Stimulated activated naive CD4-positive, alpha-beta T cell treated with Interleukin-2 at 50 U/mL for 16 hours (primary cell): ENCODE results near the gene KLHL29.
A peak's percentile ranks its signal among the peaks of the same experiment; 100 is the strongest.
"Not testable (repeated sequence)": the region's sequence is repeated elsewhere in the genome, so short reads cannot be mapped to it uniquely, and the experiment has no call there.

Experiments used
- DNase-seq: peaks from one replicate; lab custom pipeline; 2025; lab: John Stamatoyannopoulos, UW

The KLHL29 gene

DNA sequence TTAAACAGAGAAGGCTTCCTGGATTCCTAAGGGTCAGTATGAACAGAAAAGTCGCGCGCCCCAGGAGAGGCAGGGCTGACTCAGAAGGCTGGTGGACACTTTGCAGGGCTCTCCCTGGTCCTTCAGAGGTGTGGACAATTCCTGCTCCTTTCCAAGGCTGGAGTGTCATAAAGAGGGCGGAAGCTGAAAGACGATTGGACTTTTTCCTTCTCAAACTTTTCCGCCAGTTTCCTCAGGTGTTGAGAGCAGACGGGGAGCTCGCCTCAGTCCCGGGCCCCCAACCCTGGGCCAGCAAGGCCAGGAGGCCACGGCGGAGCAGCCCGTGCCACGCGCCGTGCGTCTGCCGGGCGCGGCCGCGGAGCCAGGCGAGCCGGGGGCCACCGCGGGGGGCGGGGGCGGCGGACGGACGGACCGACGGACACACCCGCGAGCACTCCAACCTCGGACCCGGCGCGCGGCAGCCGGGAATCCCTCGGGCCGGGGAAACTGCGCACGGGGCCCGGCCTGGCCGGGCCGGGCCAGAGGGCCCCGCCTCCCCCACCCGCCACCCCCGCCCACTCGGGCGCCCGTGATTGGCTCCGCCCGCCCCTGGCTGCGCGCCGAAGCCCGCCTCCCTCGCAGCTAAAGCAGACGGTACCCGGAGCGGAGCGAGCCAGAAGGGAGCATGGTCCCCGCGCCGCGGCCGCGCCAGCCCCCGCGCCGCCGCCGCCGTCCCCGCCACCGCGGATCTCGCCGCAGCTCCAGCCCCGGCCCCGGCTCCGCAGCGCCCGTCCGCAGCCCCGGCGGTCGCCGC is at the start of gene KLHL29:
KLHL29 (plus strand) TSS at position 629 of the 793 bp plus-strand sequence. CDS start 177,018 bp downstream, outside the sequence.
- DNase-seq: peak; percentile 54

DNA sequence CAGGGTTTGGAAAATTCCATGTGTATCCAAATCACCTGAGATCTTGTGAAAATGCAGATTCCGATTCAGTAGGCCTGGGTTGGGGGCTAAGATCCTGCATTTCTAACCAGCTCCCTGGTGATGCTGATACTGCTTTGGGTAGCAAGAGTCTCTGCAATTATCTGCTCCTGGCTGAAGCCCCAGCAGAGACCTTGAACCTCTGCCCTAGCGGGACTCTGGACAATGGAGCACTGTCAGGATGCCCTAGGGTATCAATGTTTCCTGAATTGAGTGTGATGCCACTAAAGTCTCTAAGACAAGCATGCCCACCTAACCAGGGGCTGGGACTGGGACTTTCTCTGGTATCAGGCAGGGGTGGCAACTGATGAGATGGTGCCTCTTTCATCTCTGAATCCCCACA is 49.4 kb upstream of the KLHL29 start:
- no peak for DNase-seq

DNA sequence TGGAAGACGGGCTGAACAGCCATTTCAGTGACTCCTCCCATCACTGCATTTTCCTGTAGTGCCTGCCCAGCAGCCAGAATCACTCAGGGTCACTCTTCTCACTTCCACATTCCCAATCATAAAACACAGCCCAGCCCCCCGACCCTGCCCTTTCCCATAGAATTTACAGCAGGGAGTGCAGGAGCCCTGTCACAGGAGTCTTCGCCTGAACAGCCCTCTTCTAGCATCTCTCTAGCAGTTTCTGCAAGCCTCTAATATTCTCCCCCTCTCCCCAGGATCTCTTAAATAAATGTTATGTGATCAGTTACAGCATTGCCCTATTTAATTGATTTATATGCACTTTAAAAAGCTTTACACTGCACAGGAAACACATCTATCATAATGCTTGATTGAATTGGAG is 42.9 kb upstream of the KLHL29 start:
- no peak for DNase-seq

DNA sequence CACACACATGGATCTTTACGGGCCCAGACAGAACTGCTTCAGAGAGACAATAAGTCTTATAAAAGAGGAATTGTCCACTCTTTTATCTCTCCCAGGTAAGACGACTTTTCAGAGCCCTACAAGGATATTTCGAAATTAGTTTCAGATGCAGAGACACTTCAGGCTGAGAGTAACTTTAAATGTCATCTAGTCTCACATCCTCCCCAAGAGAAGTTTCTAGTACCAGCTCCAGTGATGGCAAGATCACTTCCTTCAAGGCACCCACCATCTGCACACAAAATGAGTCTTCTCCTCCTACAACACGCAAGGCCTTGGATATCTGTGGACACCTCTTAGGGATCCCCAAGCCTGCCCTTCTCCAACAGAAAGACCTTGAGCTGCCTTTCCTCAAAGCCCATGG is 39.0 kb upstream of the KLHL29 start:
- DNase-seq: no peak

DNA sequence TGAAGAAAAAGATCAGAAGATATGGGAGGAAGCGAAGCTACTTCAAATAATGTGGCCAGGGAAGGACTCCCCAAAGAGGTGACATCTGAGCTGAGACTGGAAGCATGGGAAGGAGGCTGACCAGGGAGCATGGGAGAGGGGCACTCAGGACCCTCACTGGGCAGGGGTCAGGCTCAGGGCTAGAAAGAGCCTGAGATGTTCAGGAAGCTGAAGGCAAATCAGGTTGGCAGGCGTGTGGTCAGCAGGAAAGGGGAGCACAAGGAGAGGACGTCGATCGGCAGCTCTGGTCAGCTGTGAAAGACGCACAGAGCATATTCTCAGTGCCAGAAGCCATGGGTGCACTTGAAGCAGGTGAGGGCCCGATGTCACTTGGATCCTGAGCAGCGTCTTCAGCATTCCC is 38.2 kb upstream of the KLHL29 start:
- no peak for DNase-seq

DNA sequence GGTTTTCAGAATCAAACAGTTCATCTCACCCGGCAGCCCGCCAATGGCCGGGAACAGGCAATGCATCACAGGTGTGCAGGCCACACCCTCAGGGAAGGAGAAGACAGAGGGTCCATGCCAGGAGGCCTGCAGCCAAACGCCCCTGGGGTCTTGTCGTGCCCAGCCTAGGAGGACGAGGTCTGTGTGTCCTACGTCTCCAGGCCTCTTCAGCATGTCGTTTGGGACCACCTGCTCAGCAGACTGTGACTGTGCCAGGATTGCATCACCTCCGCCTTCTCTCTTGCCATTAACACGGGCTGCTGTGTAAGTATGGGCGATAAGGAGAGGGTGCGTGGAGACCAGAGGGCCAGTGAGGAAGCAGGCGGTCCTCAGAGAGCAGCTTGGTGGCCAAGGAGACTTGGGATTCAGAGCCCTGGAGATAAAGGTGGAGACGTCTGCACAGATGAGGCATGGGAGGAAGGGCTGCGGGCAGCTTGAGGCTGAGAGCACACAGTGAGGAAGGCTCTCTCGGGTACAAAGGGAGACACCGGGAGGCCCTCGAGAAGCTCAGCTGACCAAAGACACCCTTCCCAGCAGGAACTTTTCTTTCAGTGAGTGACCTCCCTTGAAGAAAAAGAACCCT is 37.4 kb upstream of the KLHL29 start:
- DNase-seq: no peak

DNA sequence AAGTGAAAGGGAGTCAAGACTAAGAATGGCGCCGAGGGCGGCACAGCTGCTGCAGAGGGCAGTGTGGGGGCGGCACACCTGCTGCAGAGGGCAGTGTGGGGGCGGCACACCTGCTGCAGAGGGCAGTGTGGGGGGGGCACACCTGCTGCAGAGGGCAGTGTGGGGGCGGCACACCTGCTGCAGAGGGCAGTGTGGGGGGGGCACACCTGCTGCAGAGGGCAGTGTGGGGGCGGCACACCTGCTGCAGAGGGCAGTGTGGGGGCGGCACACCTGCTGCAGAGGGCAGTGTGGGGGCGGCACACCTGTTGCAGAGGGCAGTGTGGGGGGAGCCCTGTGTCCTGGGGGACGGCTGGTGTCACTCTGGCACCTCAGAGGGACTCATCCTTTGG is 36.9 kb upstream of the KLHL29 start:
- DNase-seq: not testable (repeated sequence)

DNA sequence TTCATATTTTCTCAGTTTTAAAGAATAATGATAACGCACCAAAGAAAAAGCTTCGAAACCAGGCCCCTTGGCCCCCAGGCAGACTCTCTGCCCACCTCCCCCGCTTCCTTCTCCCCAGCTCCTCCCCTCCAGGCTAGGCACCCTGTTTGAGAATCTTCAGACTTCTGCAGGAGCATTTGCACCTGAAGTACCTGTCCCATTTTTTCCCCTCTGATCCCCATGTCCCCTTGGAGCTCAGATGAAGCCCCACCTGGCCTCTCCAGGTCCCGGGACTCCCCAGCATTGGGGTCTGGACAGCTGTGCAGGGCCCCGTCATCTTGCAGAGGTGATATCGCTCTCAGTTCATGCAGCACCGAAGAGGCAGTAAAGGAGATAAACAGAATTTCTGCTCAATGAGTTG is 35.5 kb upstream of the KLHL29 start:
- no peak for DNase-seq

DNA sequence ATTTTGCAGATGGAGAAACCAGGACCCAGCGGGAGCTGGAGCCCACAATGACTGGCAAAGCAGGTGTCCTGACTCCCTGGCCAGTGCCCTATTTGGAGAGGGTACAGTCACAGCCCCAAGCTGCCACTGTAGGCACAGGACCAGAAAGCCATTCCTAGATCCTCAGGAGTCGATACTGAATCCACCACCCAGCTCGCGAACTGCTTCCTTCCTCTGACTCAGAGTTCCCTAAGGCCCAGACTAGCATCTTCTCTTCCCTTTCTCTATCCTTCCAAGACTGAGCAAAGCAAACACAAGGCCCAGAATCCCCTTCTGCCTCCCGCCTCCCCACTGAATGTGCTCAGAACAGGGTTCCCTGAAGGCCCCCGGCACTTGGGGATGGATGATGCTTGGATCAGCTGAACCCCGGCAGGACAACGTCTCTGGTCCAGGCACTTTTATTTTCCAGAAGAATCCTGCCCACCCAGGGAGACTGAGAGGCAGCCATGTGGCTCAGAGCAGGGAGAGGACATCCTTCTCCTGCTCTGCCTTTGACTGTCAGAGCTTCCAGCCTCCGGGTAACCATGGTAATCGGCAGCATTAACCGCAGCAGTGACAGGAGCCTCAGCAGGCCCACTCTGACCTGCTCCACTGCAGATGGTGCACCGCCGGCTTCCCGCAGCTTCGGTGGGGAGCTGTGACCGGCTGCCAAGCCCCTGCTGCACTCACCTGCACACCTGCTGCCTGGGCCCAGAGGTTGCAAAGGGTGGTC is 34.8 kb upstream of the KLHL29 start:
- DNase-seq: no peak

DNA sequence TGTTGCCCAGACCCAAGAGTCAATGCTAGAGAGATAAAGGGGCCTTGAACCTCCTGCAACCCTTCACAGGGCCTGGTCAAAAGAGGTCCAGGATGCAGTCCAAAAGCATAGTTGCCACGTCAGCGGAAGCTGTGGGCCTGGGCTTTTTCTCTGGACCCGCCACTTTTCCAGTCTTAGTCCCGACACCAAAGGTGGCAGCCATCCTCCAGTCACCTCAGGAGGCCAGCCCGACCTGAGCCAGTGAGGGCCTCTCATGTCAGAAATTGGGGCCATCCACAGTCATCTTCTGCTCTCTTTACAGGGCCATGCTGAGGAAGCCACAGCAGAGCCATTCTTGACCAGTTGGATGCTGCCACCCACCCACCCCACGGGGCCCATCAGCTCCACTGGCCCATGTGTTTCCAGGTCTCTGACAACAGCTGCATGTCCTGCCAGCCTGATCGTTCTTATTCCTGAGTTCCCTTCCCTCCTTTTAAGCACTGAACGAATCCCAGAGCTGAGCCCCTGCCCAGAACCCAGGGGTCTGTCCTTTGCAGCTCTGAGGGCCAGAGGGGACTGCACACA is 34.1 kb upstream of the KLHL29 start:
- DNase-seq: no peak

DNA sequence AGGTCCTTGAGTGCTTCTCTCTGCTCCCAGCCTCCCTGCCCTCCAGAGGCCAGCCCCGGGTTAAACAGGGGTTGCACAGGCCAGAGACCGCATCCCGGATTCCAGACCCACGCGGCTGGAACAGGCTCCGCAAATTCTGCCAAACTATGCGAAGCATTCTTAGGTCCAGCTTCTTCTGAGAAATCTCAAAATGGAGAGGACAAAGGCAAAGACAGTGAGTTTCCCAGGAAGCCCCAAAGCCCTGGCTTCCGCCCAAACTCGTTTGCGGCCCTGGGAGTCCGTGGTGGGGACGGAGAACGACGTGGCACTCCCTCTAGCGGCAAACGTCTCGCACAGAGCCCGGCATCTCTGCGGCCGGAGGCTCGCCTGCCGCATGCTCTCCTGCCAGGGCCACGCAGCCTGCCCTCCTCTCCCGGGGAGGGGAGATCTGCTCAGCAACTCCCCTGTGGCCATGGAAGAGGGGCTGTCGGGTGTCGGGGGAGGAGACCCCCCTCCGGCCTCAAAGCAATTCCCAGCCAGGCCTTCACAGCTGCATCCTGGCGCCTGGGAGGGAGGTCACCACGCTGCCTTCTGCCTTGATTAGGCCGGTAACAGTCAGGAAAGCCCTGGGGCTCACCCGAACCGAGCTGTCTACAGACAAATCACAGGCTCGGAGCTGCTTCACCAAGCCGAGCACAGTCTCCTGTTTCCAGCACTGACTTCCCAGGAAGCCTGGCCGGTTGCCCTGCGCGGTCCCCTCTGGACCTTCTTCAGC is 33.4 kb upstream of the KLHL29 start:
- DNase-seq: peak; percentile 16

DNA sequence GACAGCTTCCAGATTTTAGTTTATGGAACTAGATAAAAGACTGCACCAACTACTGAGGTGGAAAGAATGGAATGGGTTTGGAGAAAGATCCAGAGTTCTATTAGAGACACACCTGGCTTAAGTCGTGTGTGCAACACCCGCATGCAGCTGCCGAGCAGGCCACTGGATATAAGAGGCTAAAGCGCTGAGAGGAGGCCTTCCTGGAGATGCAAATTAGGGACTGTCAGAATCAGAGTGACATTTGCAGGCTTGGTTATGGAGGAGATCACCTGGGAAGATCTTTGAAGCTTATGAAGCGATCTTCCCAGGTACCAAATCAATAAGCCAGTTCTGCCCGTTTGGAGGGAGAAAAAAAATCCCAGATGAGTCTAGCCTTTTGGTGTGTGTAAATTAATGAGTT is 30.4 kb upstream of the KLHL29 start:
- no peak for DNase-seq

DNA sequence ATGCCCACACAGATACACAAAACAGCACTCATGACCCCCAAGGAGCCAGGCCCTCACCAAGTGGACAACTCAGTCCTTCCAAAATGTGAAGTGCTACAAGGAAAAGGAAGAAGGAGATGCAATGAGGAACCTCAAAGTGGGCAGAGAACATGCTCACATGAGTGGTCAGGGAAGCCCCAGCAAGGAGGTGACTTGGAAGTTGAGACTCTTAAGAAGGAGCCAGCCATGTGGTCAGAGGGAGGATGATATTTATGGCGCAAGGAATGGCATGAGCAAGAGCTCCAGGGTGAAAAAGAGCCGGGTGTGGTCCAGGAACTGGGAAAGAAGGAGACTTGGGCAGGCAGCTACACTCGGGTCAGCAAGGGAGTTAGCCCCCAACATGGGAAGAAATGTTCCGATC is 30.0 kb upstream of the KLHL29 start:
- DNase-seq: no peak

DNA sequence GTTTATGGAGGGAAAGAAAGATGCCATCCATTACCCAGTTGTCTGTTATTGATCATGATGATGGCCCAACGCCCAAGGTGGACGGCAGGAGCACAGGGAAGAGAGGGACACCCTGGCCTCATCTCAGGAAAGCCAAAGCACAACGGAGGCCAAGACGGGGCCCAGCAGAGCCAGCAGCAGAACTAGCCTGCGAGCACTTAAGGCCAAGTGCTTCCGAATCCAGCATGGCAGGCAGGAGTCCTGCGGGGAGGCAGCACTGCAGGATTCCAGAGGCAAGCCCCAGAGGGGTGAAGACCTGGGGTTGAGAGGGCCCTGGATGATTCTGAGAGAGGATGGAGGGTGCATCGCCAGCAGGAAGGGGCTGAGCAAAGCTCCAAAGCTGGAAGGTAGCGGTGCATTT is 28.3 kb upstream of the KLHL29 start:
- no peak for DNase-seq

DNA sequence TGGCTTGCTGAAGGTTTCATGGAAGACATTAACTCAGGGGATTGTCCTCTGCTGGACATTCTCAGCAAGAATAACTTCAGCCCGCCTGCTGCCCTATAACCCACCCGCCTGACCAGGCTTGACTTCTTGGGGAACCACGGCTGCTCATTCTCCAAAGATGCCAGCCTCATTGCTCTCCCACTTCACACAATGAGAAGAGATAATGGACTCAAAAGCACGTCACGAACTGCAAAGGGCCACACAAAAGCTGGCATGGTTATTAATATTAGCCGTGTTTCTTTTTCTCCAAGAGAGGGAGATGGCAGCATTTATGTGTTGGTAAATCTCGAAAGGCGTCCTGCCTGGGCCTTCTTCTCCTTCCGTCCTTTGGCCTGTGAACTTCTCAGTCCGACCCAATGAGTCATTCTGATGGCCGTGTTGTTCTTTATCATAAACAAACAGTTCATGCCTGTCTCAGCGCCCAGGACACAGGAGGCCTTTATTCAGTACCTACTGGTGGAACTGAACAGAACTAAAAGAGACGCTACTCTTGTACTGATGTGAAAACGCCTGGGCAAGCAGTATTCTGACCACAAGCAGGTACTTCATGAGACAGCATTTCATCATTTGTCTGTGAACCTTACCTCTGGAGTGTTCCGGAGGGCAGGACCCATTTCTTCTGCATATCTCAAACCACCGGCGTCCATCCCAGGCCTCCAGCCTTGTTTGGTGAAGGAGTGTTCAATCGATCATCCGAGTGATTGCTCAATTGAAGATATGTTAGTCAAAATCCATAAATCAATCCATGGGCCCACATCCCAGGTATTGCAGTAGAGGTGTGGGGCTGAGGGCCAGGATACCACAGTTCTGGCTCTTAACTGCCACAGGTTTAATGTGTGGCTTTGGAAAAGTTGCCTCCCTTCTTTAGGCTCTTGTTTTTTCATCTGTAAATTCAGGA is 25.1 kb upstream of the KLHL29 start:
- DNase-seq: no peak

DNA sequence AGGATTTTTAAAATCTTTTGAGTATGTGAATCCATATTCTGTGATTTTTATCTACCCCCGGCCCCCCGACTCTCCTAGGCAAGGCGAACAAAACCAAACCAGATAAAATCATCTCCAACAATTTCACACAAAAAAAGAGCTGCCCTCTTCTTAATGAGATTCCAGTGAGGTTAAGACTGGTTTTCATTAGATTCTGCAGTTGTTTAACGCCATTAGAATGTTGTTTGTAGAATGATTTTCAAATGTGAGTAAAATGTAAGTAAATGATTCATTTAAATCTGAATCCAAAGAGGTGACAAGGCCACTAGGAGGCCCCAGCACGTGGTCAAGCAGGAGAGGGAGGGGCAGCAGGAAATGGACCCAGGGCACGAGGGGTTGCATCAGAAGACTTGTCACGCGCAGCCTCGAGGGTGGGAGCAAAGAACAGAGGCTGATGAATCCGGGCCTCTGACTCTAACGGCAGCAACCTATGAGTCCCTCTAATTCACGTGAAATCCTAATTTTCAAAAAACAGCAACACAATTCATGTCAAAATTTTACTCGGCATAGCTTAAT is 24.3 kb upstream of the KLHL29 start:
- DNase-seq: no peak

DNA sequence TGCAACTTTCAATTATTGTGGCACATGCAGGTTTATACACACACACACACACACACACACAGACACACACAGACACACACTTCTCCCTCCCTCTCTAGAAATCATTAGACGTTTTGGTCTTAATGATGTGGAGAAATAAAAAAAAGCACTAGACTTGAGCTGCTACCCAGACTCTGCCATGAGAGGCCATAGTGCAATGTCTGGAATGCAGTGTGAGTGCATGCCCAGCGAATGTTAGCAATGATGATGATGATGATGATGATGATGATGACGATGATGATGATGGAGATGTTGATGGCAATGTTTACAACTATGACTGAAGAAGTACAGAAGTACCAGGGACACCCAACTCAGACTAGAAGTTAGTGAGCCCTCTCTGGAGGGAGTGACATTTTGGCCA is 23.8 kb upstream of the KLHL29 start:
- DNase-seq: no peak

DNA sequence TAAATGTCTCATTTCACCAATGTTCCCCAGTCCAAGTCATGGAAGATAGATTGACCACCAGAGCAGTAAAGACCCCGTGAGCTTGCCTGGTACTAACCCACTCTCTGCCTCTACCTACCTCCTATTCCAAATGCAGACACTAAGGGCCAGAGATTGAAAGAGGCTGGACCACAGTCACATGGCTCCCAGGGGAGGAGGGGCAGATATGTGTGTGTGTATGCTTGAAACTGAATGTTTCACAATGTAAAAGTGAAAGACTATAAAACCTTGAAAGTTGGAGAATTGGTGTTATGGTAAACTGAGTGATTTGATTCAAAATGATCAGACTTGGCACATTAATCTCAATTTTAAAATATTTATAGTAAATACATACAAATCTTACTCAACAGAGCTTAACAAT is 21.7 kb upstream of the KLHL29 start:
- no peak for DNase-seq

DNA sequence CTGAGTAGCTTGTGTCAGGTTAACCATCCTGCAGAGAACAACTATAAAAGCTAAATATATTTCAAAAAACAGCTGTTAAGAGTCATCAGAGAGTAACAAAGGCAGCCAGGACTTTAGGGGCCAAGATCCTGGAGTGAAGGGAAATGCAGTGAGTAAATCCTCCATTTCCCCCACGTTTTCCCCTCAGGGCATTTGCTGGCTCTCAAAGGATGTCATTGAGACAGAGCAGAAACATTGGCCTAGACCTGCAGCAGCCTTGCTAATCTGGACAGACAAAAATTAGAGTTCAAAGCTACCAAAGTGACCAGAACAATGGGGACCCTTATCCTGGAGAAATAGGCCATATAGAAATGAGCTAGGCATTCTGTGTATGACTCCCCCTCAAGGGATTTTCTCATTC is 21.1 kb upstream of the KLHL29 start:
- DNase-seq: no peak

DNA sequence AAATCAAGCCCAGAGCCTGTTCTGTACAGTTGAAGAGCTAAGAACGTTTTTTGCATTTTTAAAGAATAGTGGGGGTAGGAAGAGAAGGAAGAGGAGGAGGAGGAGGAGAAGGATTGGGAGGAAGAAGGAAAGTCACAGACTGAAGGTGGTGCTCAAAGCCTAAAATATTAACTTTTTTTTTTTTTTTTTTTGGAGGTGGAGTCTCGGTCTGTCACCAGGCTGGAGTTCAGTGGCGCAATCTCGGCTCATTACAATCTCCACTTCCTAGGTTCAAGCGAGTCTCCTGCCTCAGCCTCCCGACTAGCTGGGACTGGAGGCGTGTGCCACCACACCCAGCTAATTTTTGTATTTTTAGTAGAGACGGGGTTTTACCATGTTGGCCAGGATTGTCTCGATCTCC is 18.3 kb upstream of the KLHL29 start:
- no peak for DNase-seq

DNA sequence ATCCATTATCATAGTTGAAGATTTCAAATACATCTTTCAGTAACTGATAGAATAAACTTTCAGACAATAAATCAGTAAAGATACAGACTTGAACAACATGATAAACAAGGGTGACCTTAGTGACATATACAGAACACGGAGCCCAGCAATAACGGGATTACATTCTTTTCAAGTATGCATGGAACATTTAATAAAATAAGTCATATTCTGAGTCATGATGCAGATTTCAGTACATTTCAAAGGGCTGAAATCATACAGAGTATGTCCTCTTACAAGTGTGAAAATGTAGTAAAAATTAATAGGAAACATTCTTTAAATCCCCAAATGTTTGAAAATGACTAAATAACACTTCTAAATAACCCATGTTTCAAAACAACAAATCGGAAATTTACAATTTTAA is 17.2 kb upstream of the KLHL29 start:
- DNase-seq: no peak
